Measurements from ENCODE around the gene TRIM45.
"Not testable (repeated sequence)": the region's sequence is repeated elsewhere in the genome, so short reads cannot be mapped to it uniquely, and the experiment has no call there.

GRCh38 chr1:117151305-117151704, 29.8 kb upstream of the TRIM45 start:
- TF ChIP-seq CTCF (IDR thresholded peaks at IDR 0.05); CHD2 (IDR thresholded peaks at IDR 0.05; ENCODE audit: low read length, partially characterized antibody); JUND (IDR thresholded peaks at IDR 0.05); EP300 (IDR thresholded peaks at IDR 0.05; ENCODE audit: borderline replicate concordance in 1 of 2, low read depth in 1 of 2, low read length in 1 of 2); EZH2phosphoT487 (IDR thresholded peaks at IDR 0.05; ENCODE audit: borderline replicate concordance, low read depth); TAF1 (IDR thresholded peaks at IDR 0.05; ENCODE audit: borderline replicate concordance, low read depth, low read length); MXI1 (IDR thresholded peaks at IDR 0.05; ENCODE audit: low read depth, low read length): not testable (repeated sequence)

Data from SK-N-SH (cell line).